HG03139 (cell line): Measurements from ENCODE around the gene BACE2.
"Not testable (repeated sequence)": the region's sequence is repeated elsewhere in the genome, so short reads cannot be mapped to it uniquely, and the experiment has no call there.

ENCODE experiments used
- ATAC-seq: cut with Tn5 transposase; IDR thresholded peaks from one replicate; pipeline ENCODE4 v1.9.1; 2021; ENCODE audit not compliant: unreplicated experiment

BACE2 gene

GRCh38 chr21:41182547-41182946 is 14.6 kb downstream of the BACE2 start:
- no peak for ATAC-seq

- no peak for ATAC-seq
Observed at GRCh38 chr21:41183575-41183974, 15.6 kb downstream of the BACE2 start.

DNA sequence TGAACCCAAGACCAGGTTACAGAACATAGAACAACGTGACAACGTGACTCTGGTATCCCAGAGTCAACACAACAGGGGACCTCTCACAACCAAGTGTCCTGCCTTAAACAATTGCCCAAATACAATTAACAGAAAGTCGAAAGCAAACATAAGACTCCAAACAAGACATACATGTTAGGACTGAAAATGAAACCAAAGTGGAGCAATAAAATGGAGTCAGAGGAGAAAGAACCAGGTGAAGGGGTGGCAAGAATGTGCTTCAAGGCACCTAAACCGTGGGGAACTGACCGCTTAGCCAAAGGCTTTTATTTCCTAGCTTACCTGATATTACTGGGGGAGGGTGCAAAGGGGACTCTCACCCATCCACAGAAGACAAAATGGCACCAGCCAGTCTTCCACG is 17.8 kb downstream of the BACE2 start:
- no peak for ATAC-seq

- ATAC-seq, result no peak
Observed at GRCh38 chr21:41186755-41187536, 19.0 kb downstream of the BACE2 start.

GRCh38 chr21:41187537-41188025 is 19.6 kb downstream of the BACE2 start:
- ATAC-seq, result no peak

GRCh38 chr21:41188486-41189149 is 20.7 kb downstream of the BACE2 start:
- no peak for ATAC-seq

DNA sequence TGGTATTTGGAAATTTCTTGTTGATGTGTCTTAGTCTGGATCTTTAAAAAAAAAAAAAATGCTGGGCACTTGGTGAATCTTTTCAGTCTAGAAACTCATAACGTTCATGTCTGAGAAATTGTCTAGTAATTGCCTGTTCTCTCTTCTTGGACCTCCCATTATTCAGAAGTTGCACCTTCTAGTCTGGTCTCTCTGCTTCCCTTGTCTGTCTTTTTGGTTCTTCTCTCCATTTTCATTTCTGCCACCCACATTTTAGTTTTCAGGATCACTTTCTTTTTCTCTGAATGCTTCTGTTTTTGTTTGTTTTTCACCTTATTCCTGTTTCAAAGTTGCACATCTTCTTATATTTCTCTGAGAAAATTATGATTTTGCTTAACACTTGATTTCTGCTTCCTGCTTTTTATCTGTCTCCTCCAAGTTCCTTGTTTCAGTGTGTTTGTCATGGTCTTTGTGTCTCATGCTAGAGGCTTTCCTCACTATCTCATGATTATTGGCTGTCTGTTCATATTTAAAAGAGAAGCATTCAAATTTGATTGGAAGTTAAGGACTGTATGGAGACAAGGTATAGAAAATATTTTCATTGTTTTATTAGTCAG is 21.3 kb downstream of the BACE2 start:
- ATAC-seq, result no peak

DNA sequence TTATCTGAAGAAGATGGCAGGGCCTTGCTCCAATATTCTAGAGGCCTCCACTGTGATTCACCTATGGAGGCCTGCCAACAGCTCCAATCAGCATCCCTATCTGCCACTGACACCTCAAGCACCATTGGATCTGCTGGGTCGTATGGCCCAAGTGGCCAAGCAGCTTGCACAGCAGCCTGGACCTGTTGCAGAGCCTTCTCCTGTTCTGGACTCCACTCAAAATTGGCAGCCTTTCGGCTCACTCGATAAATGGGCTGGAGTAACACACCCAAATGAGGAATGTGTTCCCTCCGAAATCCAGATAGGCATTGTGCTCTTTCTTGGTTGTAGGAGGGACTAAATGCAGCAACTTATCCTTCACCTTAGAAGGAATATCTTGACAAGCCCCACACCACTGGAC is 24.6 kb downstream of the BACE2 start:
- ATAC-seq, result not testable (repeated sequence)

GRCh38 chr21:41195311-41195710 is 27.4 kb downstream of the BACE2 start:
- no peak for ATAC-seq

DNA sequence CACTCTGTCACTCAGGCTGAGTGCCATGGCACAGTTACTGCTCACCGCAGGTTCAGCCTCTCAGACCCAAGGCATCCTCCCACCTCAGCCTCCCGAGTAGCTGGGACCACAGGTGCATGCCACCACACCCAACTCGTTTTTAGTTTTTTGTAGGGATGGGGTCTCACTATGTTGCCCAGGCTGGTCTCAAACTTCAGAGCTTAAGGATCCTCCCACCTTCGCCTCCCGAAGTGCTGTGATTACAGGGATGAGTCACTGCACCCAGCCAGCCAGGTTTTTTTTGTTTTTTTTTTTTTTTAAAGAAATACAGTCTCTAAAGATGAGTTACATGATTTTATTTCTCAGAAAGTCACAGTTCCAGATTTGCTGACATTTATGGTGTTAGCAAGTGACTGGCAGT is 29.0 kb downstream of the BACE2 start:
- ATAC-seq, result no peak

DNA sequence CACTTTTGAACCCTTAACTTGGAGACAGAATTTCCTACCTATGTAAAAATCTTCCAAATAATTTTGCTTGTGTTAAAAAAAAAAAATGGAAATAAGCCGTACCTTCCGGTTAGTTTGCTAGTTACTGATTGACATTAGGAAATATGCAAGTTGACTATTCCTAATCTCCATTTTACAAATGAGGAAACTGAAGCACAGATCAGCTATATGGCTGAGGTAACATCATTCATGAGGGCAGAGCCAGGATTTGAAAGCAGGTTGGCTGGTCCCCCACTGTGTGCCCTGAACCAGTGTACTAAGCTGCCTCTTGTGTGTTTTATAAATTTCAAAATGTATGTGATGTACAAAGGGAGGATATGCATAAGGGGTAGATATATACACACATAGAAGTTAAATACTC is 29.6 kb downstream of the BACE2 start:
- ATAC-seq, result no peak

- not testable (repeated sequence) for ATAC-seq
Observed at GRCh38 chr21:41198647-41199046, 30.7 kb downstream of the BACE2 start.

DNA sequence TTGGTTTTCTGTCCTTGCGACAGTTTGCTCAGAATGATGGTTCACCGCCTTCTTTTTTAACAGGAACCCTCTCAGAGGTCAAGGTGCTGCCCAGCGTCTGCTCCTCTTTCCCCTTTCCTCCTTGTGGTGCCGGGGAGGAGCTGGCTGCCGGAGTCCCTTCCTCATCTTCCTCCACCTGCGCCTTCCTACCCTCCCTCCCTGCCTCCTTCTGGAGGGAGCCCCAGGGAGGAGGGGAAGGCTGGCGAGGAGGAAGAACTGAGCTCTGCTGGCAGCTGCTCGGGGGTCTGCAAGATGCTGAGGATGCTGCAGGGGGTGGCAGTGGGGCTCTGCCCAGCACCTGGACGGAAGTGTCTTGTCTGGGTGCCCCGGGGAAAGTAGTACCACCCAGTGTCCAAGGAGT is 31.2 kb downstream of the BACE2 start:
- no peak for ATAC-seq

GRCh38 chr21:41199588-41199987 is 31.6 kb downstream of the BACE2 start:
- no peak for ATAC-seq

DNA sequence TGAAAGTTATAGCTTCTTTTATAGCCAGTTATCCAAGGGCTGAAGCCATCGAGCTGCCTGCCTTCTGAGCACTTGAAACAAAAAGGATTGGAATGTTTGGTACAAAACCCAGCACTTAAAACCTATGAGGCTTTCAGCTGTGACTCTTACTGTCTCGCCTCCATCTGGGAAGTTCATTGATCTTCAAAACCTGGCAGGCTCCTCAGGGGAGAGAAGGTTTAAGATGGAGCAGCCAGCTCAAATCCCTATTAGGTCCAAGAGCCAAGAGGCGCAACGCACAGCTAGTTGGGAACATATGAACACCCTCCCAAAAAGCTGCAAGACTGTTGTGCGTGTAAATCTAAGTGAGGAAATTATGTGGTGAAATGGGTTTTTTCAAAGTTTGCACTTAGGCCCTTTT is 33.4 kb downstream of the BACE2 start:
- no peak for ATAC-seq

DNA sequence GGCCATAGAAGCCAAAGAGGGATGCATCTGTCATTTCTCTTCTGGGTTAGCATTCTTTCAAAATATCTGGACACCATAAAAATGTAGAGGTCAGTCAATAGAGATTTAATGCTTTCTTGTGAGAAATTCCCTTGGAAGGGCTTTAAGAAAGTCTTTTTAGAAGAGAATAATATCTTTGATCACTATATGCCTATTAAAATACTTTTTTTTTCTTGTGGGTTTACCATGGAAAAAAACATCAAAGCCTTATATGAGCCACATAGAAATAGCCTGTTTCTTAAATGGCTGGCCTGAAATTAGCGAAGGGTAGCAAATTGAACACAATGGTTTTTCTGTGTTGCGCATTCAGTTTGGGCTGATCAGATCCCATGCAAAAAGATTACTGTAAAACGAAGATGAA is 36.8 kb downstream of the BACE2 start:
- ATAC-seq, result no peak

GRCh38 chr21:41207401-41208375 is 39.7 kb downstream of the BACE2 start:
- no peak for ATAC-seq

GRCh38 chr21:41208376-41208763 is 40.4 kb downstream of the BACE2 start:
- ATAC-seq, result no peak

GRCh38 chr21:41209016-41209619 is 41.2 kb downstream of the BACE2 start:
- no peak for ATAC-seq

- no peak for ATAC-seq
Observed at GRCh38 chr21:41210426-41211059, 42.6 kb downstream of the BACE2 start.
